HEK293T (cell line): ENCODE measurements around the gene OR13G1.

Experiments
- ARNT ChIP-seq: fragments of 450-650 bp; IDR thresholded peaks from 2 replicates; pipeline ENCODE4 v1.6.1; 2017; ENCODE audit warnings: mild to moderate bottlenecking
- BHLHE40 ChIP-seq: fragments of 450-650 bp; IDR thresholded peaks from 2 replicates; pipeline ENCODE4 v1.6.1; 2016; ENCODE audit warnings: mild to moderate bottlenecking, moderate library complexity, borderline replicate concordance
- ELF4 ChIP-seq: fragments of 450-650 bp; IDR thresholded peaks from 2 replicates; pipeline ENCODE4 v1.6.1; 2017; ENCODE audit warnings: antibody characterized with exemption
- FOXA1 ChIP-seq: fragments of 450-650 bp; IDR thresholded peaks from 2 replicates; pipeline ENCODE4 v1.6.1; 2016; ENCODE audit warnings: mild to moderate bottlenecking
- FOXK2 ChIP-seq: fragments of 450-650 bp; IDR thresholded peaks from 2 replicates; pipeline ENCODE4 v1.6.1; 2016; ENCODE audit warnings: mild to moderate bottlenecking
- HDGF ChIP-seq: fragments of 450-650 bp; IDR thresholded peaks from 2 replicates; pipeline ENCODE4 v1.6.1; 2017; ENCODE audit warnings: antibody characterized with exemption, borderline replicate concordance
- L3MBTL2 ChIP-seq: fragments of 450-650 bp; conservative IDR thresholded peaks from 2 replicates; pipeline ENCODE4 v1.6.1; 2016; ENCODE audit warnings: mild to moderate bottlenecking
- NFRKB ChIP-seq: fragments of 450-650 bp; IDR thresholded peaks from 2 replicates; pipeline ENCODE4 v1.6.1; 2016; ENCODE audit warnings: mild to moderate bottlenecking, moderate library complexity
- SP1 ChIP-seq: fragments of 450-650 bp; IDR thresholded peaks from 2 replicates; pipeline ENCODE4 v1.6.1; 2017
- SUZ12 ChIP-seq: fragments of 450-650 bp; IDR thresholded peaks from 2 replicates; pipeline ENCODE4 v1.6.1; 2016; ENCODE audit warnings: mild to moderate bottlenecking
- TARDBP ChIP-seq: fragments of 450-650 bp; IDR thresholded peaks from 2 replicates; pipeline ENCODE4 v1.6.1; 2016
- TF ChIP-seq, protein P1 (sequence below): fragments of 450-650 bp; IDR thresholded peaks from 2 replicates; pipeline ENCODE4 v1.6.1; 2016

DNA sequence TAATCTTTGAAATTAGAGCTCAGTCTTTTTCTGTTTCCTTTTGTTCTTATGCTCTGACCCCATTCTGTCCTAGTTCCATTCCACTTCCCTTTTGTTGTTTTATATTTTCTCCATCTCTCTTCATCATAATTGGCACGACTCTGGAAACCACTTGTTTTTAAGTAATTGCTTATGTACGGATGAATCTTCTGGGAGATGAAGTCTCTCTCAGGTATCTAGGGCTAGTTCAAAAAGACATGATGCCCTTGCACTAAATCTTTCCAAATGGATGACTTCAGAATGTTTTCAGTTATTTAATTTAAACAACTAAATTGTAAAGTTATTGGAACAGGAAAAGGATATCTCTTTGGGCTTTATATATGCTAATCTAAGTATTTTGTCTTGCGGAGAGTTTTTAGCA is 37.0 kb upstream of the OR13G1 start, which contains the start of gene OR6F1:
- no peak for TF ChIP-seq SP1
- no peak for TF ChIP-seq SUZ12
- TF ChIP-seq HDGF = no peak
- TF ChIP-seq ARNT = no peak
- TF ChIP-seq FOXA1 = no peak
- no peak for TF ChIP-seq NFRKB
- TF ChIP-seq BHLHE40 = no peak
- TF ChIP-seq TARDBP = no peak
- TF ChIP-seq ELF4 = no peak
- TF ChIP-seq FOXK2 = no peak
- TF ChIP-seq L3MBTL2 = no peak
- TF ChIP-seq, protein P1, sequence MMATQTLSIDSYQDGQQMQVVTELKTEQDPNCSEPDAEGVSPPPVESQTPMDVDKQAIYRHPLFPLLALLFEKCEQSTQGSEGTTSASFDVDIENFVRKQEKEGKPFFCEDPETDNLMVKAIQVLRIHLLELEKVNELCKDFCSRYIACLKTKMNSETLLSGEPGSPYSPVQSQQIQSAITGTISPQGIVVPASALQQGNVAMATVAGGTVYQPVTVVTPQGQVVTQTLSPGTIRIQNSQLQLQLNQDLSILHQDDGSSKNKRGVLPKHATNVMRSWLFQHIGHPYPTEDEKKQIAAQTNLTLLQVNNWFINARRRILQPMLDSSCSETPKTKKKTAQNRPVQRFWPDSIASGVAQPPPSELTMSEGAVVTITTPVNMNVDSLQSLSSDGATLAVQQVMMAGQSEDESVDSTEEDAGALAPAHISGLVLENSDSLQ = no peak
